Esophagus squamous epithelium (tissue), 5 donors: ENCODE results near the gene KAT6B. TPM values are rescaled to one million over a fixed set of nuclear protein-coding genes. Genes with fewer than 3 reads are reported as not detected.

ENCODE experiments used
- DNase-seq: peaks from one replicate; lab custom pipeline; 2025; lab: John Stamatoyannopoulos, UW
- H3K27ac ChIP-seq, 4 donors: fragments of 200-600 bp; sonication (generic); one replicate each; pipeline ENCODE4 v1.5.1; 2016 to 2019; ENCODE audit warnings: mild to moderate bottlenecking in 1 of 4
- H3K27me3 ChIP-seq, 4 donors: fragments of 200-600 bp; sonication (generic); 1 replicate in 3 of 4; 2 replicates in 1 of 4; pipeline versions ENCODE4 v1.5.1 to v1.6.0; 2017 to 2021; ENCODE audit warnings: antibody characterized with exemption in 1 of 4
- H3K36me3 ChIP-seq, 3 donors: fragments of 200-600 bp; sonication (generic); one replicate each; pipeline ENCODE4 v1.5.1; 2016 to 2019
- H3K4me1 ChIP-seq, 3 donors: fragments of 200-600 bp; sonication (generic); one replicate each; pipeline ENCODE4 v1.5.1; 2017 to 2019
- H3K4me3 ChIP-seq, 4 donors: fragments of 200-600 bp; sonication (generic); 1 replicate in 3 of 4; 2 replicates in 1 of 4; pipeline ENCODE4 v1.5.1; 2016 to 2019; ENCODE audit warnings: mild to moderate bottlenecking in 2 of 4, moderate library complexity in 1 of 4
- H3K9me3 ChIP-seq, 3 donors: fragments of 200-600 bp; sonication (generic); one replicate each; pipeline ENCODE4 v1.5.1; 2016 to 2019
- CTCF ChIP-seq, 6 experiments: fragments of 450-650 bp in 4 of 6; fragments of 200-600 bp in 2 of 6; sonication (generic) in 2 of 6; IDR thresholded peaks; one replicate each; pipeline ENCODE4 v1.5.1; 2016 to 2019; ENCODE audit warnings: antibody characterized with exemption in 6 of 6, mild to moderate bottlenecking in 4 of 6, moderate library complexity in 4 of 6
- POLR2A ChIP-seq, 4 donors: fragments of 450-650 bp; IDR thresholded peaks; one replicate each; pipeline ENCODE4 v1.6.1; 2017; ENCODE audit warnings: antibody characterized with exemption in 4 of 4, mild to moderate bottlenecking in 4 of 4, moderate library complexity in 3 of 4
- WGBS, 2 donors: methylation state at CpG; one replicate each; pipeline ENCODE4 v1.1.5; 2018; 5-methylcytosine and 5-hydroxymethylcytosine counted together
- intact Hi-C: fragments of 100-400 bp; cut with DNase I; formaldehyde crosslinking; loops from one replicate; pipeline ENCODE4 v1.15.0; 2022
- total RNA-seq, 4 donors: library from RNA; depleted of rRNA; stranded (reverse); fragments of >200 nt; gene quantifications; one replicate each; pipeline ENCODE4 v1.1.0, GENCODE V29; 2016
- donor health status: DM: yes; HTN: yes; CAD: no.

Gene KAT6B
- total RNA-seq, 4 donors from 2014 or later: 13.1 to 48.8 (median 22.4) TPM

GRCh38 chr10:75062506-75063299, 236.3 kb downstream of the KAT6B start:
- Histone ChIP-seq H3K27ac (peak overlapping the region in 3 of 4 donors; percentile 18 to 31 (median 23)), H3K4me1 (peaks cover 0 to 32% (median 7%) of the 10 kb centered on the region in 3 donors), H3K36me3 (no peaks in the 10 kb centered on the region), H3K4me3 (no peak overlapping the region), H3K27me3 (no peaks in the 10 kb centered on the region), H3K9me3 (no peaks in the 10 kb centered on the region)
- WGBS, 2 donors: 31 to 49% methylated on average over 8 to 9 of the region's 10 CpGs
- TF ChIP-seq CTCF (IDR thresholded peaks at IDR 0.05): no peak
- no peak for TF ChIP-seq POLR2A (IDR thresholded peaks at IDR 0.05)
- intact Hi-C loops: no loop called here
- no peak for DNase-seq

GRCh38 chr10:75063461-75064230, 237.2 kb downstream of the KAT6B start:
- Histone ChIP-seq H3K27me3 (no peaks in the 10 kb centered on the region), H3K4me3 (no peak overlapping the region), H3K9me3 (no peaks in the 10 kb centered on the region), H3K36me3 (no peaks in the 10 kb centered on the region), H3K27ac (no peak overlapping the region), H3K4me1 (peaks cover 0 to 22% (median 0%) of the 10 kb centered on the region in 3 donors)
- 81 to 90% methylated on average over 8 of the region's 8 CpGs for WGBS, 2 donors
- intact Hi-C loops: no loop called here
- DNase-seq: no peak
- no peak for TF ChIP-seq POLR2A (IDR thresholded peaks at IDR 0.05)
- no peak for TF ChIP-seq CTCF (IDR thresholded peaks at IDR 0.05)

GRCh38 chr10:75065076-75065475, 238.7 kb downstream of the KAT6B start:
- intact Hi-C loops: no loop called here
- H3K36me3 ChIP-seq: no peaks in the 10 kb centered on the region
- 83 to 96% methylated on average over 4 of the region's 4 CpGs for WGBS, 2 donors
- H3K9me3 ChIP-seq: no peaks in the 10 kb centered on the region
- H3K4me3 ChIP-seq: no peak overlapping the region
- no peak for TF ChIP-seq CTCF (IDR thresholded peaks at IDR 0.05)
- TF ChIP-seq POLR2A (IDR thresholded peaks at IDR 0.05): no peak
- H3K4me1 ChIP-seq: peaks cover 0 to 18% (median 0%) of the 10 kb centered on the region in 3 donors
- no peak overlapping the region for H3K27ac ChIP-seq
- no peak for DNase-seq
- no peaks in the 10 kb centered on the region for H3K27me3 ChIP-seq

GRCh38 chr10:75066271-75066670, 239.9 kb downstream of the KAT6B start:
- DNase-seq: no peak
- 80 to 84% methylated on average over 5 of the region's 5 CpGs for WGBS, 2 donors
- no peak for TF ChIP-seq POLR2A (IDR thresholded peaks at IDR 0.05)
- TF ChIP-seq CTCF (IDR thresholded peaks at IDR 0.05): no peak
- Histone ChIP-seq H3K9me3 (no peaks in the 10 kb centered on the region), H3K27ac (no peak overlapping the region), H3K36me3 (no peaks in the 10 kb centered on the region), H3K4me3 (no peak overlapping the region), H3K27me3 (peaks cover 0 to 5% (median 0%) of the 10 kb centered on the region in 4 donors), H3K4me1 (peaks cover 0 to 23% (median 0%) of the 10 kb centered on the region in 3 donors)
- intact Hi-C loops: no loop called here

- Histone ChIP-seq H3K9me3 (no peaks in the 10 kb centered on the region), H3K4me1 (peaks cover 0 to 19% (median 0%) of the 10 kb centered on the region in 3 donors), H3K4me3 (no peak overlapping the region), H3K27ac (no peak overlapping the region), H3K27me3 (peaks cover 0 to 7% (median 0%) of the 10 kb centered on the region in 4 donors), H3K36me3 (no peaks in the 10 kb centered on the region)
- 85 to 100% methylated on average over 5 to 7 of the region's 7 CpGs for WGBS, 2 donors
- no peak for DNase-seq
- TF ChIP-seq CTCF (IDR thresholded peaks at IDR 0.05): no peak
- no peak for TF ChIP-seq POLR2A (IDR thresholded peaks at IDR 0.05)
- intact Hi-C loops: no loop called here
Observed at GRCh38 chr10:75067272-75067671, 240.9 kb downstream of the KAT6B start.
